Nephron (organoid): ENCODE data around the gene LMO7.
A peak's percentile ranks its signal among the peaks of the same experiment; 100 is the strongest.

Experiments
- H3K27ac Mint-ChIP-seq, 3 experiments: 2 replicates each; pipeline ENCODE4 v1.8.0; 2020; ENCODE audit warnings: mixed read lengths in 3 of 3, mild to moderate bottlenecking in 2 of 3, moderate library complexity in 1 of 3
- H3K27me3 Mint-ChIP-seq: 2 replicates; pipeline ENCODE4 v1.8.0; 2021; ENCODE audit warnings: low read depth, mild to moderate bottlenecking, moderate library complexity, mixed read lengths
- H3K36me3 Mint-ChIP-seq: 2 replicates; pipeline ENCODE4 v1.8.0; 2020; ENCODE audit warnings: low read depth, mixed read lengths
- H3K4me1 Mint-ChIP-seq: 2 replicates; pipeline ENCODE4 v1.8.0; 2020; ENCODE audit warnings: mixed read lengths
- H3K4me3 Mint-ChIP-seq, 3 experiments: 2 replicates each; pipeline ENCODE4 v1.8.0; 2020; ENCODE audit warnings: mild to moderate bottlenecking in 3 of 3, mixed read lengths in 3 of 3, moderate library complexity in 2 of 3
- H3K9me3 Mint-ChIP-seq: 2 replicates; pipeline ENCODE4 v1.8.0; 2020; ENCODE audit warnings: mixed read lengths
- CTCF ChIP-seq, 3 experiments: fragments of 200-600 bp; sonication (generic); IDR thresholded peaks; one replicate each; pipeline ENCODE4 v1.5.0; 2021; ENCODE audit warnings: antibody characterized with exemption in 3 of 3; ENCODE audit not compliant: unreplicated experiment in 3 of 3

Gene LMO7

GRCh38 chr13:75889427-75889826 lies 253.3 kb downstream of the LMO7 start:
- H3K27ac Mint-ChIP-seq, result no peak overlapping the region
- H3K4me3 Mint-ChIP-seq, result no peak overlapping the region
- peaks cover 6% of the 10 kb centered on the region for H3K27me3 Mint-ChIP-seq
- H3K9me3 Mint-ChIP-seq, result peaks cover 3% of the 10 kb centered on the region
- no peaks in the 10 kb centered on the region for H3K36me3 Mint-ChIP-seq
- no peaks in the 10 kb centered on the region for H3K4me1 Mint-ChIP-seq
- no peak for TF ChIP-seq CTCF (IDR thresholded peaks at IDR 0.05; ENCODE audit: unreplicated experiment in 3 of 3)

- no peak overlapping the region for H3K4me3 Mint-ChIP-seq
- TF ChIP-seq CTCF (IDR thresholded peaks at IDR 0.05; ENCODE audit: unreplicated experiment in 3 of 3), result no peak
- peaks cover 7% of the 10 kb centered on the region for H3K4me1 Mint-ChIP-seq
- H3K27ac Mint-ChIP-seq, result no peak overlapping the region
- no peaks in the 10 kb centered on the region for H3K27me3 Mint-ChIP-seq
- H3K9me3 Mint-ChIP-seq, result peaks cover 11% of the 10 kb centered on the region
- no peaks in the 10 kb centered on the region for H3K36me3 Mint-ChIP-seq
Measured at GRCh38 chr13:75895168-75895567, 259.0 kb downstream of the LMO7 start.

- H3K9me3 Mint-ChIP-seq, result peaks cover 14% of the 10 kb centered on the region
- H3K27ac Mint-ChIP-seq, result peak overlapping the region in 1 of 3 experiments; percentile 44
- peaks cover 7% of the 10 kb centered on the region for H3K4me1 Mint-ChIP-seq
- no peak for TF ChIP-seq CTCF (IDR thresholded peaks at IDR 0.05; ENCODE audit: unreplicated experiment in 3 of 3)
- no peaks in the 10 kb centered on the region for H3K27me3 Mint-ChIP-seq
- no peaks in the 10 kb centered on the region for H3K36me3 Mint-ChIP-seq
- H3K4me3 Mint-ChIP-seq, result no peak overlapping the region
Measured at GRCh38 chr13:75896271-75896670, 260.1 kb downstream of the LMO7 start.

GRCh38 chr13:75897386-75897785 lies 261.3 kb downstream of the LMO7 start:
- Mint-ChIP-seq H3K9me3 (peaks cover 15% of the 10 kb centered on the region), H3K27ac (peak overlapping the region; percentile 41 to 79 (median 63)), H3K4me3 (no peak overlapping the region), H3K4me1 (peaks cover 12% of the 10 kb centered on the region), H3K27me3 (no peaks in the 10 kb centered on the region), H3K36me3 (no peaks in the 10 kb centered on the region)
- no peak for TF ChIP-seq CTCF (IDR thresholded peaks at IDR 0.05; ENCODE audit: unreplicated experiment in 3 of 3)

GRCh38 chr13:75901501-75901900 lies 265.4 kb downstream of the LMO7 start:
- H3K4me3 Mint-ChIP-seq, result no peak overlapping the region
- H3K9me3 Mint-ChIP-seq, result peaks cover 15% of the 10 kb centered on the region
- peaks cover 27% of the 10 kb centered on the region for H3K4me1 Mint-ChIP-seq
- H3K36me3 Mint-ChIP-seq, result no peaks in the 10 kb centered on the region
- no peak overlapping the region for H3K27ac Mint-ChIP-seq
- H3K27me3 Mint-ChIP-seq, result no peaks in the 10 kb centered on the region
- no peak for TF ChIP-seq CTCF (IDR thresholded peaks at IDR 0.05; ENCODE audit: unreplicated experiment in 3 of 3)
